GM11168 (cell line): ENCODE data around the gene SRGAP3.

ENCODE experiments used
- in situ Hi-C: fragments of 300-500 bp; cut with MboI; formaldehyde crosslinking; loops from one replicate; pipeline ENCODE4 v1.12.0; 2022; ENCODE audit warnings: low sequenced_read_pairs; ENCODE audit not compliant: unreplicated experiment

SRGAP3 gene

GRCh38 chr3:9255976-9256375, 6.5 kb upstream of the SRGAP3 start:
- in situ Hi-C loops: no loop called here

- in situ Hi-C loops: no loop called here
Observed at GRCh38 chr3:9254764-9255163, 5.3 kb upstream of the SRGAP3 start.

DNA sequence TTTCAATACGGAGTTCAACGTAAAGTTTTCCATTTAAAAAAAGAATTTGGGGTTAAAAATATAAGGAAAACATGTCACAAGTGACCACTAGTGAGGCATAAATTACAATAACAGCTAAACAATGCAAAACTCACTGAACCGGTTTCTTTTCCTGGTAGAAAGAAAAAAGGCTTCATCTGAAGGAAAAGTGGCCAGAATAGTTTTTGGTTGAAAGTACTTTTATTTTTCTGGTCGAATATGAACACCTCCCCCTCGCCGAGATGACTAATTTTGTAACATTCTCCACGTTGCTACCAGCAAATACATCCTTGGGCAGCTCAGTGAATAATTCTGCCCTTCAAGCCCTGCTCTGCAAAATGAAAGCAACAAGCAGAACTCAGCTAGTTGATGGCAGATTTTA, 3.9 kb upstream of the SRGAP3 start:
- in situ Hi-C loops: no loop called here

- in situ Hi-C loops: no loop called here
Observed at GRCh38 chr3:9251055-9251786, 1.8 kb upstream of the SRGAP3 start.

GRCh38 chr3:9250236-9250635, 790 bp upstream of the SRGAP3 start:
- in situ Hi-C loops: no loop called here

DNA sequence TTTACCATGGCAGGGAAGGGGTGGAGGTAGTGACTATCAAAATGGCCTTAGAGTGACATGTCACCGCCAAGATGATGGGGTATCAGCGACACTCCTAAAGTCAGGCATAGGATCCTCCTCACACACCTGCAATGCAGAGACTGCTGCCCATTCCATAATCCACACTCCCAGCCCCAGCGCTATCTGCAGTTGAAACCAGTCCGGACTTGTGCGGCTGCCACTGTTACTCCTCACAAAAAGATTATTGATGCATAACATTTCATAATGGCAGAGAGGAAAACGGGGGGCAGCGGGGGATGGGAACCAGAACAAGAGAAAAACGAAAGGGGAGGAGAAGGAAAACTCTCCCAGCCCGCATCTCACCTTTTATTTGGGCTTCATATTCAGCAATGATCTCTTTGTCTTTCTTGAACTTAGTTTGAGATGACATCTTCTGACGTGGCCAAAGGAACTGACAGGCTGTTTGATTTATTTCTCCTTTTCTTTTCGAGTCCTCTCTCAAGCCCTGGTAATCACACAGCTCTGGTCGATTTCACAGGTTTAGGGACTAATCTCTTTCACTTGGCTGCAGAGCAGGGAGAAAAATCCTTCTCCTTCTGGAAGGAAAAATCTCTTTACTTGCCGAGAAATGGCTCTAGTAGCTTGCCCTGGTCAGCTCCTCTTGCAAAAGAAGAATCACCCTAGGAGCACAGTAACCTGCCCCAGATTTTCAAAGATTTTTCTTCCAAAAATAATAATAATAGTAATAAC, 749 bp downstream of the SRGAP3 start:
- in situ Hi-C loops: no loop called here

DNA sequence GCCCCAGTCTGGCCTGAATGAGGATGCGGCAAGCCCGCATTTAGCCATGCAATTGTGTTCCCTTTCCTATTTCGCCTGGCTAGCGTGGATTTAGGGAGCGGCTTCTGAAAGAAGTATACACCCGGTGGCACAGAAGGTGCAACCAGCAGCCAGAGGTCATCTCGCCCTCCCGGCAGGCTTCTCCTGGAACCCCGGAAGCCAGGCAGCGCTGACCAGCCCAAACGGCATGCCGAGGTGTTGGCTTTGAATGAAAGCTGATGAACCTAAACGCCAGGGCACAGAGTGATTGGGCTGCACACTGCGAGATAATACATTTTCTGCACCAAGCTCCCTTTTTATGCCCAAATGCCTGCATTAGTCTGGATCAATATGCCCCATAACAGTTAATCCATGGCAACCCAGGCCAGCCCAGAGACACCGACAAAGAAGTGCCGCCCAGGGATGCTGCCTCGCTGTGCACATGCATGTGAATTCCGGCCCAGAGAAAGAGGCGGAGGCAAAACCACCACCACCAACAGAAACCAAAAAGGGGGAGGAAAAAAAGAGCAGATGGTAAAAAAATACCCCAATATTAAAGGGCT, 1.4 kb downstream of the SRGAP3 start:
- in situ Hi-C loops: no loop called here

DNA sequence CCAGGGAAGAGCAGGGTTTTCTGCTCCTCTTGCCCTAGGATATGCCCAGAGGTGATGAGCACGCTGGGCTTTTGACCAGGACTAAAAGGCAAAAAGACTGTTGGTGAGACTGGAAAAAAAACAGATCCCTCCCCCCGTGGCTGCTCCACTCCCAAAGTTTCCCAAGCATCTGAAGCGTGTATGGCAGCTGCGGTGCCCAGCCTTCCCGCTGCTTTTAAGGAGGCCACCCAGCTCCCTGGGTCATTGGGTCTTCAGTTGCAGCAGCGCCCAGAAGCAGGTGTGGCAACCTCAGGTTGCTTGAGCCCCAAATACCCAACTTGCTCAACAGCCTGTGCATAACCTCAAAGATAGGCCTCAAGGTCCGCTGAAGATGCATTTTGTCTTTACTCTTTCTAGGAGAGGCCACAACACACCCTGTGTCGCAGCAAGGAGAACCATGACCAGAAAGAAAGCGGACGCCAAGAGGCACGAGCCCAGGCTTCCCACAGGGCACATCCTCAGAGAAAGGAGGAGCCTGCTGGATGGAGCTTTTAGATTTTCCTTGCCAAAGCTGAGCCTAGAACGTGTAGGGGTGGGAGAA, 2.0 kb downstream of the SRGAP3 start:
- in situ Hi-C loops: no loop called here

DNA sequence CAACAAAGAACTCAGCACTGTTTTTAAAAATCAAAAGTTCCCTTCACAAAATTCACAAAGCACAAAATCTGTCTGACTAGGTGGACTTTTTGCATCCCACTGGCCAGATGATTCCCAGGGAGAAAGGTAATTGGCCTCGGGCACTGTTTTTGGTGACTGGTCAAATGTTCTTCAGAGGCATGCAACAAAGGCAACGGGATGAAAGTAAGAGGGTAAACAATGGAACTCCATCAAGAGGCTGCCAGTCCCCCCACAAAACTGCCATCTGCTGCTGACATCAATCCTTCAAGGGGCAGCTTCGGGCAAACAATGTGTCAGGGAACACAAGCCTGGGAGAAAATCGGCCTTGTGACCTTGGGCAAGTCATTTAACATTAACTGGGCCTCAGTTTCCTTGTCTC, 3.3 kb downstream of the SRGAP3 start:
- in situ Hi-C loops: no loop called here

GRCh38 chr3:9244495-9245183, 4.8 kb downstream of the SRGAP3 start:
- in situ Hi-C loops: no loop called here

- in situ Hi-C loops: no loop called here
Observed at GRCh38 chr3:9241956-9242355, 7.5 kb downstream of the SRGAP3 start.

- in situ Hi-C loops: no loop called here
Observed at GRCh38 chr3:9239680-9240079, 9.8 kb downstream of the SRGAP3 start.

- in situ Hi-C loops: no loop called here
Observed at GRCh38 chr3:9238721-9239295, 10.6 kb downstream of the SRGAP3 start.

DNA sequence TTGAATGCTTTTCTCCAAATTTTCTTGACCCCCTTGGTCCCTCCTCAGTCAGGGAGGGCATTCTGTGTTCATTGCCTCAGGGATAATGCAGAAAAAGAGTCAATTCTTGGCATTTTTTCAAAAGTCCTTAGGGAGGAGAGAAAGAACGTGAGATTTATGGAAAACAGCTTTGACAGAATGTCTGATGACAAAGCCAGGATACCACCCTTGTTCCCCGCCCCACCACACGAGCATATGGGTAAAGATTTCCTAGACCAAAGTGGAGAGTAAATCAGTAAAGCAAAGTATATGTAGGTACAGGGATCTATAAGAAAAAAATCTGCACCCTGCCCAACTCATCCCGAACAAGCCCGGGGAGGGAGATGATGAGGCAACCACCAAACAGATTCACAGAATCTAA, 11.2 kb downstream of the SRGAP3 start:
- in situ Hi-C loops: no loop called here

DNA sequence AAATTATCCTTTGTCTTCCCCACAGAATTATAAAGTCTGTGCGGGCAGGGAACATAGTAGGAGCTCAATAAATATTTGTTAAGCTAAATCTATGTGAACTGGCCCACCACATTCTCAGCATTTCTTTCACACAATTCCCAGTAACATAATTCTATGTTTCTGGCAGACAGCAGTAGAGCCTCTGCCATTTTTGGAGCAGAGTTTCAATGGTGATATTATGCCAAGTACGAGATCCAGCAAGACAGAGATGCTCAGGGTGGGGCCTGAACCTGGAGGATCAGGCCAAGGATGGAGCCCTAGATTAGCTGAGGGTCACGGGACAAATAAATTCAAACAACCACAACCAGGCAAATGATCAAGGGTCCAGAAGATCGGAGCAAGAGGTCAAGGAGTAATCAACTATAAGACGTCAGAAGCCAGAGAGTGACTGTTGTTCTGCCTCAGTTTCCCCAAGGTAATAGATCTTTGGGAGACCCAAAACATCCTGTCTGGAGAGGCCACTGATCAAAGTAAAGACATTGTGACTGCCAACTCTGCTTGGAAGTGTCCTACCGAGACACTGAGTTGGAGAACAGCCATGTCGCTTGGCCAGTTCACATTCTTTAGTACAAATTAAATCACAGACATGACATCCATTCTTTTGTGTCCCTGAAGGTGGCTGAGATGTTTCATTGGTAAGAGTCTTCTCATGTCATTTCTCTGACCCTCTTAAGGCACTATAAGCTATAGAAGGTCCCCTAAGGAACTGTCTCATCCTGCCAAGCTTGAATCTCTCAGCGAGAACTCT, 15.4 kb downstream of the SRGAP3 start:
- in situ Hi-C loops: no loop called here

DNA sequence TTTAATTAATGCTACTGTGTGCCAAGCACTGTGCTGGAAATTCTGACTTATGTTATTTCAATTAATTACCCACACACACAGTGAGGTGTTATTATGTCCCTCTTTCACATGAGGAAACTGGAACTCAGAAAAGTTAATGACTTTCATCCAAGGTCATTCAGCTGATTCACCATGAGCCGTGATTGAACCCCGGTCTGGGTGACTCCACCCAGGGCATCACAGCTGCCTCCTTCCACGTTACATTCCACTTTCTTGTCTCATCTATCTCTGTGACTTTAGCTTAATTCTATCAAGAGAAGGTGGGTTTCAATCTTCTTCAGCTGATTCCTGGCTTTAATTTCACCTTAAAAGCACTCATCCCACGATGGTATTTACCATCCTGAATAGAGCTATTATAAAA, 16.3 kb downstream of the SRGAP3 start:
- in situ Hi-C loops: no loop called here

- in situ Hi-C loops: no loop called here
Observed at GRCh38 chr3:9231937-9232336, 17.5 kb downstream of the SRGAP3 start.

DNA sequence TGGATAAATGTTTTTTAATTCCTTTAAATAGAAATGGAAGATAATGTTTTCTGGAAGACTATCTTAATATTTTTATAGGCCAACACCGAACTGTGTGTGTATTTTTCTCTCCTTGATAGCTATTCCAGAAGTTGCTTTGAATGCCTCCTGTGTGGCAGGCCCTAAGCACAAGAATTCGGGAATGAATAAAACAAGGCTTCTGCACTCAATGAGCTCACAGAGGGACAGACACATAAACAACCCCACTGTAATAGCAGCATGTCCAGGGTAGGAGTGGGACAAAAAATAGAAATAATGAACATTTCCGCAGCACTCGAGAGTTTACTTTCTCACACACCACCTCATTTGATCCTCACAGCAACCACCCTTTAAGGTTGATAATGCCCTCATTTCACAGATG, 18.0 kb downstream of the SRGAP3 start:
- in situ Hi-C loops: no loop called here

- in situ Hi-C loops: no loop called here
Observed at GRCh38 chr3:9231006-9231405, 18.4 kb downstream of the SRGAP3 start.

DNA sequence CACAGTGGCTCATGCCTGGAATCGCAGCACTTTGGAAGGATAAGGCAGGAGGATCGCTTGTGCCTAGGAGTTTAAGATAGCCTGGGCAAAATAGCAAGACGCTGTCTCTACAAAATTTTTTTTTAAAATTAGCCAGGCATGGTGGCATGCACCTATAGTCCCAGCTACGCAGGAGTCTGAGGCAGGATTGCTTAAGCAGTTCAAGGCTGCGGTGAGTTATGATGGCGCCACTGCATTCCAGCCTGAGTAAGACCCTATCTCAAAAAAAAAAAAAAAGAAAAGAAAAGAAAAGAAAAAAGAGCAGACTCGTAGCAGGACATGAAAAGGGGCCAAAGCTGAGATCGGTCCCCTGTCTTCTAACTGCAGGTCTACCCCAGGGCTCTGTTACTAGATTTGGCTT, 18.9 kb downstream of the SRGAP3 start:
- in situ Hi-C loops: no loop called here
